ENCODE measurements around the gene NUP210. TPM values are rescaled to one million over a fixed set of nuclear protein-coding genes. Genes with fewer than 3 reads are reported as not detected.
"Not testable (repeated sequence)": the region's sequence is repeated elsewhere in the genome, so short reads cannot be mapped to it uniquely, and the experiment has no call there.

NUP210 gene
- total RNA-seq, 1 donor = not detected

DNA sequence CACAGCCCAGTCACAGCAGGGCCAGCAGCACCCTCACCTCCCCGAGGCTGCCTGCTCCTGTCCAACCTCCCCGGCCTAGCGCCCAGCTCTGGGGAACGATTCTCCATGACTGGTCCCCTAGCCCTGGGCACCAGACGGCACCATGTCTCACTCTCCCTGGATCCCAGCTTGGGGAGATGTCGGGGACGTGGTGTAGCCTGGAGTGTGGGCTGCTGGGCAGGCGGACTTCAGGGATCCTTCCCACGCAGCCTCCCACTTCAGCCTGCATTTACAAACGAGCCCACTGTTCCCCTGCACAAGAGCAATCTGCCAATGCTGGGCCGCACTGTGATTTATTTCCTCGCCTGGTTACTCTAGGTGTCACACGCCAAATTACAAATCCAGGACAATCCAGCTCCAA, 31.3 kb downstream of the NUP210 start:
- TF ChIP-seq CTCF (IDR thresholded peaks at IDR 0.05; ENCODE audit: insufficient read depth, low read depth, low read length) = no peak
- H3K4me3 ChIP-seq (ENCODE audit: low read depth, low read length) = no peak overlapping the region
- no peak for DNase-seq (ENCODE audit: low read depth)

DNA sequence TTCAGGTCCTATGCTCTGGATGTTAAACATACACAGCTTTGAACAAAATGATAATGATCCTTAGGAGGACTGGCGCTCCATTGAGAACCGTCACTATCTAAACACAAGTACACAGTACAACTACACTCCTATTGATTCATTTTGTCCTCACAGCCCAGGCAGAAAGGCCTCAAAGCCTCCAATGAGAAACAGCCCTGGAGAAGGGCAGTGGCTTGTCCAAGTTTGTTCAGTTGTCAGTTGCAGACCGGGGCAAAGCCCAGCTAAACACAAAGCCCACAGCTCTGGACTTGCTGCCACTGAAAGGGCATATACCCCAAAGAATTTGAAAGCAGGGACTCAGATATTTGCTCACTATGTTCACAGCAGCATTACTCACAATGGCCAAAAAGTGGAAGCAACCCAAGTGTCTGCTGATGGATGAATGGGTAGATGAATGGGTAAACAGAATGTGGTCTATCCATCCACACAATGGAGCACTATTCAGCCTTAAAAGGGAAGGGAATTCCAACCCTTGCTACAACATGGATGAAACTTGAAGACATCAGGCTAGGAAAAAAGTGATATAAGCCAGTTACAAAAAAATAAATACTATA, 34.7 kb downstream of the NUP210 start:
- no peak for TF ChIP-seq CTCF (IDR thresholded peaks at IDR 0.05; ENCODE audit: insufficient read depth, low read depth, low read length)
- DNase-seq (ENCODE audit: low read depth) = no peak
- no peak overlapping the region for H3K4me3 ChIP-seq (ENCODE audit: low read depth, low read length)

DNA sequence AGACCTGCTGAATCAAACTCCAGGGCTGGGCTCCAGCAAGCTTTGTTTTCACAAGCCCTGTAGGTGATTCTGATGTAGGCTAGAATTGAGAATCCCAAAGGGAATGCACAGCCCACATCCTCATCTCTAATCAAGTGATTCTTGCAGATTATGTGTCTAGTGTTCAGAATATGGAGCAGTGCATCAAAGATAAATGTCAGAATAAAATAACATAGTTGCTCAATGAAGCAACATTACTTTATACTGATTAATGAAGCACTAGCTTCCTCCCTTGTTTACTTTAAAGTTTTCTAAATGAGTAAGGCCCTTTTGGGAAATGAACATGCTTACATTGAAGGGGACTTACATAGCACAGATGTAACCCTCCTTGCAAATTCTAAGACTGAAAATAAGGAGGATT, 39.2 kb downstream of the NUP210 start:
- no peak for DNase-seq (ENCODE audit: low read depth)
- no peak overlapping the region for H3K4me3 ChIP-seq (ENCODE audit: low read depth, low read length)
- TF ChIP-seq CTCF (IDR thresholded peaks at IDR 0.05; ENCODE audit: insufficient read depth, low read depth, low read length) = no peak

- H3K4me3 ChIP-seq (ENCODE audit: low read depth, low read length) = no peak overlapping the region
- TF ChIP-seq CTCF (IDR thresholded peaks at IDR 0.05; ENCODE audit: insufficient read depth, low read depth, low read length) = no peak
- DNase-seq (ENCODE audit: low read depth) = peak; percentile 36
Measured at GRCh38 chr3:13379201-13379830, 40.8 kb downstream of the NUP210 start.

- DNase-seq (ENCODE audit: low read depth) = no peak
- TF ChIP-seq CTCF (IDR thresholded peaks at IDR 0.05; ENCODE audit: insufficient read depth, low read depth, low read length) = no peak
- no peak overlapping the region for H3K4me3 ChIP-seq (ENCODE audit: low read depth, low read length)
Measured at GRCh38 chr3:13378155-13378554, 42.0 kb downstream of the NUP210 start.

- DNase-seq (ENCODE audit: low read depth); H3K4me3 ChIP-seq (ENCODE audit: low read depth, low read length): not testable (repeated sequence)
Measured at GRCh38 chr3:13377741-13378140, 42.4 kb downstream of the NUP210 start.

GRCh38 chr3:13377021-13377420, 43.1 kb downstream of the NUP210 start:
- no peak overlapping the region for H3K4me3 ChIP-seq (ENCODE audit: low read depth, low read length)
- no peak for TF ChIP-seq CTCF (IDR thresholded peaks at IDR 0.05; ENCODE audit: insufficient read depth, low read depth, low read length)
- no peak for DNase-seq (ENCODE audit: low read depth)
